ENCODE results near the gene LMO7. TPM values are rescaled to one million over a fixed set of nuclear protein-coding genes. Genes with fewer than 3 reads are reported as not detected.

Gene LMO7
- total RNA-seq, 1 donor from 2014 or later, result 447 TPM

DNA sequence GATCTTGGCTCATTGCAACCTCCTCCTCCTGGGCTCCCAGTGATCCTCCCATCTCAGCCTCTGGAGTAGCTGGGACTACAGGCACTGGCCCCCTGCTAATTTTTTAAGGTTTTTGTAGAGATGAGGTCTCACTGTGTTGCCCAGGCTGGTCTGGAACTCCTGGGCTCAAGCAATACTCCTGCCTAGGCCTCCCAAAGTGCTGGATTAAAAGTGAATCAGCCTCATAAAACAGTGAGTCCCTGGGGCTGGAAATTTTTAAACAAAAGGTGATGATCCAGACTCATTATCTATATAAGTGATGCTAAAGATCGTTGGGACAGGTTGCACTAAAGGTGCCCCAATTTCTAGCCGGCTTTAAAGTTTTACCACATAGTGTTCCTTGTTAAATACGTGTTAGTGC, 112.7 kb downstream of the LMO7 start:
- Histone ChIP-seq H3K4me1 (no peaks in the 10 kb centered on the region), H3K27me3 (ENCODE audit: low read depth) (no peaks in the 10 kb centered on the region), H3K36me3 (no peaks in the 10 kb centered on the region), H3K27ac (no peak overlapping the region), H3K4me3 (no peak overlapping the region), H3K9me3 (no peaks in the 10 kb centered on the region)
- TF ChIP-seq, protein P1, sequence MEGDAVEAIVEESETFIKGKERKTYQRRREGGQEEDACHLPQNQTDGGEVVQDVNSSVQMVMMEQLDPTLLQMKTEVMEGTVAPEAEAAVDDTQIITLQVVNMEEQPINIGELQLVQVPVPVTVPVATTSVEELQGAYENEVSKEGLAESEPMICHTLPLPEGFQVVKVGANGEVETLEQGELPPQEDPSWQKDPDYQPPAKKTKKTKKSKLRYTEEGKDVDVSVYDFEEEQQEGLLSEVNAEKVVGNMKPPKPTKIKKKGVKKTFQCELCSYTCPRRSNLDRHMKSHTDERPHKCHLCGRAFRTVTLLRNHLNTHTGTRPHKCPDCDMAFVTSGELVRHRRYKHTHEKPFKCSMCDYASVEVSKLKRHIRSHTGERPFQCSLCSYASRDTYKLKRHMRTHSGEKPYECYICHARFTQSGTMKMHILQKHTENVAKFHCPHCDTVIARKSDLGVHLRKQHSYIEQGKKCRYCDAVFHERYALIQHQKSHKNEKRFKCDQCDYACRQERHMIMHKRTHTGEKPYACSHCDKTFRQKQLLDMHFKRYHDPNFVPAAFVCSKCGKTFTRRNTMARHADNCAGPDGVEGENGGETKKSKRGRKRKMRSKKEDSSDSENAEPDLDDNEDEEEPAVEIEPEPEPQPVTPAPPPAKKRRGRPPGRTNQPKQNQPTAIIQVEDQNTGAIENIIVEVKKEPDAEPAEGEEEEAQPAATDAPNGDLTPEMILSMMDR (IDR thresholded peaks at IDR 0.05), result no peak
- no peak for DNase-seq
- intact Hi-C loops (cut with DNase I), result no loop called here
- no peak for ATAC-seq

DNA sequence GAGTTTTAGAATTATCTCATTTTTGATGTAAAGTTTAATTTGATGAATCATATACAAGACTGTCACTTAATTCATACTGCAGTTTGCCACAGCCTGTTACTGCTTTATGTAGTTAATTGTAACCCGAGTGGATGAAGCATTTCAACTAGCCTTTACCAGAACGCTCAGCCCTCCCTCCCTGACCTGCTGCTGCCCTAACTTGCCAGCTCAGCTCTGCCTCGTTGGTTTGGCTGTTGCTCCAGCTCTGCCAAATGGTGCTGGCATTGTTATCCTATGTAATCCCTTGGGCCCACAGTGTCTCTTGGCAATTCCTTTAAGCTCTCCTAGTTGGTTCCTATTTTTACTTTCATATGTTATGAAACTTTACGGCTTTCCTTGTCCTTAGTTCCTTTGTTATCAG, 113.3 kb downstream of the LMO7 start:
- Histone ChIP-seq H3K4me1 (no peaks in the 10 kb centered on the region), H3K27me3 (ENCODE audit: low read depth) (no peaks in the 10 kb centered on the region), H3K27ac (no peak overlapping the region), H3K4me3 (no peak overlapping the region), H3K9me3 (no peaks in the 10 kb centered on the region), H3K36me3 (no peaks in the 10 kb centered on the region)
- intact Hi-C loops (cut with DNase I), result no loop called here
- peak in 1 of 2 donors; percentile 29 for ATAC-seq
- no peak for DNase-seq
- TF ChIP-seq, protein P1 (IDR thresholded peaks at IDR 0.05), result no peak

DNA sequence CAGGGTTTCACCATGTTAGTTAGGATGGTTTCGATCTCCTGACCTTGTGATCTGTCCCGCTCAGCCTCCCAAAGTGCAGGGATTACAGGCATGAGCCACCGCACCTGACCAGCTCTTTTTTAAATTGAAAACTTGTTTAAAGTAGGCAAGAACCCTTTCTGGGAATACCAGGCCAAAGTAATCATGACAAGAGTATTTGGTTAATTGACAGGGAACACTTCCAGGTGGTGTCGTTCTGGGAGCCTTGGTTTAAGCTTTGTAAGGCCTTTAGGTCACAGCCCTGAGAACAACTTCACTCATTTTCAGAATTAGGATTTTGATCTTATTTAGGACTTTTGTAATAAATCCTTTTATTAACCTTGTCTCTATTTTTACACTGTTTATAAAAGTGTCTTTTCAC, 115.2 kb downstream of the LMO7 start:
- H3K4me1 ChIP-seq, result no peaks in the 10 kb centered on the region
- no peaks in the 10 kb centered on the region for H3K9me3 ChIP-seq
- DNase-seq (no peak), ATAC-seq (peak in 1 of 2 donors; percentile 62)
- H3K27ac ChIP-seq, result peak overlapping the region; percentile 42
- H3K27me3 ChIP-seq (ENCODE audit: low read depth), result no peaks in the 10 kb centered on the region
- intact Hi-C loops (cut with DNase I), result no loop called here
- TF ChIP-seq, protein P1 (IDR thresholded peaks at IDR 0.05), result no peak
- H3K4me3 ChIP-seq, result no peak overlapping the region
- H3K36me3 ChIP-seq, result no peaks in the 10 kb centered on the region

DNA sequence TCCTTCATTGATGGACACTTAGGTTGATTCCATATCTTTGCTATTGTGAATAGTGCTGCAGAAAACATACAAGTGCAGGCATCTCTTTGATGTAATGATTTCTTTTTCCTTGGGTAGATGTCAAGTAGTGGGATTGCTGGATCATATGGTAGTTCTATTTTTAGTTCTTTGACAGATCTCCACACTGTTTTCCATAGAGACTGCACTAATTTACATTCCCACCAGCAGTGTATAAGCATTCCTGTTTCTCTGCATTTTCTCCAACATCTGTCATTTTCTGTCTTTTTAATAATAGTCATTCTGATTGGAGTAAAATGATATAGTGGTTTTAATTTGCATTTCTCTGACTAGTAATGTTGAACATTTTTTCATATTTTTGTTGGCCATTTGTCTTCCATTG, 116.7 kb downstream of the LMO7 start:
- no peak overlapping the region for H3K27ac ChIP-seq
- intact Hi-C loops (cut with DNase I), result no loop called here
- TF ChIP-seq, protein P1 (IDR thresholded peaks at IDR 0.05), result no peak
- ATAC-seq (no peak), DNase-seq (no peak)
- no peak overlapping the region for H3K4me3 ChIP-seq
- H3K36me3 ChIP-seq, result no peaks in the 10 kb centered on the region
- H3K27me3 ChIP-seq (ENCODE audit: low read depth), result no peaks in the 10 kb centered on the region
- no peaks in the 10 kb centered on the region for H3K9me3 ChIP-seq
- no peaks in the 10 kb centered on the region for H3K4me1 ChIP-seq

DNA sequence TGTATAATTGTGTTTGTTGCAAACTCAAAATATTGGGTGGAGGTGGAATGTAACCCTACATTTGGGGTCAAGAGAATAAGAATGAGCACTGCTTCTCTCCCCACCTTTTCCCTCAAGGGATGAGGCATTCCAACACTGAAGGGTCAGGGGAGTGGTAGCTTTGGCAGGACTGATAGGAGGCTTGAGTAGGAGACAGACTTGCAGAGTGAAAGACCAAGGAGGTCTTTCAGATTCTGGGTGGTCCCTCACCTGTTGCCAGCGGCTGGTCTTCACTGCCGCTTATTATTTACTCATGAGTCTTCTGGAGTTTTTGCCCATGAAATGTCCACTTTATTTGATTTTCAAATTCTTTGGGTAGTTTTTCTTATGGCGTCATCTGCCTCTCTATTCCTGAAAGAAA, 118.8 kb downstream of the LMO7 start:
- intact Hi-C loops (cut with DNase I), result no loop called here
- H3K36me3 ChIP-seq, result no peaks in the 10 kb centered on the region

More for the DNA sequence above, 118.8 kb downstream of the LMO7 start:
- TF ChIP-seq, protein P1 (IDR thresholded peaks at IDR 0.05), result no peak
- DNase-seq (no peak), ATAC-seq (no peak)
- Histone ChIP-seq H3K27me3 (ENCODE audit: low read depth) (no peaks in the 10 kb centered on the region), H3K4me3 (no peak overlapping the region), H3K4me1 (no peaks in the 10 kb centered on the region), H3K9me3 (no peaks in the 10 kb centered on the region), H3K27ac (no peak overlapping the region)

Data from lower lobe of right lung (tissue), 2 donors.